Erythroblast (primary cell): ENCODE data around the gene DNAJC16.
A peak's percentile ranks its signal among the peaks of the same experiment; 100 is the strongest.
"Not testable (repeated sequence)": the region's sequence is repeated elsewhere in the genome, so short reads cannot be mapped to it uniquely, and the experiment has no call there.

Experiments used
- DNase-seq, 2 experiments: peaks; one replicate each; lab custom pipeline; 2025; lab: John Stamatoyannopoulos, UW
- GATA1 ChIP-seq: IDR thresholded peaks from 2 replicates; pipeline ENCODE4 v1.6.1; 2011; ENCODE audit warnings: low read depth, mild to moderate bottlenecking, control low read depth, low read length, moderate library complexity
- POLR2A ChIP-seq: IDR thresholded peaks from 2 replicates; pipeline ENCODE4 v1.6.1; 2011; ENCODE audit warnings: mild to moderate bottlenecking, low read length

The DNAJC16 gene

GRCh38 chr1:15526490-15527339 lies at the start of gene DNAJC16:
Gene DNAJC16, plus strand, starts transcription at chr1:15526848. Its CDS starts 2,258 bp downstream, at chr1:15529106.
- TF ChIP-seq GATA1 (no peak), POLR2A (peak; percentile 85)
- peak; percentile 100 for DNase-seq

- TF ChIP-seq GATA1 (no peak), POLR2A (no peak)
- DNase-seq: no peak
These were observed 49.7 kb upstream of the DNAJC16 start for GRCh38 chr1:15476927-15477326.

GRCh38 chr1:15477646-15478212 lies 48.9 kb upstream of the DNAJC16 start:
- no peak for DNase-seq
- TF ChIP-seq POLR2A: no peak
- no peak for TF ChIP-seq GATA1

- no peak for DNase-seq
These were observed 46.8 kb upstream of the DNAJC16 start for GRCh38 chr1:15479654-15480347.

GRCh38 chr1:15482455-15482854 lies 44.2 kb upstream of the DNAJC16 start:
- DNase-seq: not testable (repeated sequence)

More at GRCh38 chr1:15479654-15480347, 46.8 kb upstream of the DNAJC16 start:
- no peak for TF ChIP-seq POLR2A
- TF ChIP-seq GATA1: no peak

GRCh38 chr1:15482983-15483543 lies 43.6 kb upstream of the DNAJC16 start:
- not testable (repeated sequence) for DNase-seq

GRCh38 chr1:15483971-15484370 lies 42.7 kb upstream of the DNAJC16 start:
- TF ChIP-seq POLR2A (no peak), GATA1 (no peak)
- no peak for DNase-seq

GRCh38 chr1:15484443-15484842 lies 42.2 kb upstream of the DNAJC16 start:
- DNase-seq: not testable (repeated sequence)

GRCh38 chr1:15485636-15486035 lies 41.0 kb upstream of the DNAJC16 start:
- TF ChIP-seq GATA1: no peak
- no peak for TF ChIP-seq POLR2A
- no peak for DNase-seq

GRCh38 chr1:15486844-15487610 lies 39.6 kb upstream of the DNAJC16 start:
- not testable (repeated sequence) for DNase-seq

- TF ChIP-seq GATA1: no peak
- no peak for TF ChIP-seq POLR2A
- DNase-seq: no peak
These were observed 38.3 kb upstream of the DNAJC16 start for GRCh38 chr1:15488371-15488770.

GRCh38 chr1:15489052-15489736 lies 37.5 kb upstream of the DNAJC16 start:
- TF ChIP-seq POLR2A: no peak
- no peak for TF ChIP-seq GATA1
- no peak for DNase-seq

- not testable (repeated sequence) for DNase-seq
These were observed 35.6 kb upstream of the DNAJC16 start for GRCh38 chr1:15491010-15491409.
